ENCODE results near the gene MT2A. TPM values are rescaled to one million over a fixed set of nuclear protein-coding genes. Genes with fewer than 3 reads are reported as not detected.

The MT2A gene
- total and polyA plus RNA-seq, 10 donors: 25.3 to 176 (median 60.5) TPM

DNA sequence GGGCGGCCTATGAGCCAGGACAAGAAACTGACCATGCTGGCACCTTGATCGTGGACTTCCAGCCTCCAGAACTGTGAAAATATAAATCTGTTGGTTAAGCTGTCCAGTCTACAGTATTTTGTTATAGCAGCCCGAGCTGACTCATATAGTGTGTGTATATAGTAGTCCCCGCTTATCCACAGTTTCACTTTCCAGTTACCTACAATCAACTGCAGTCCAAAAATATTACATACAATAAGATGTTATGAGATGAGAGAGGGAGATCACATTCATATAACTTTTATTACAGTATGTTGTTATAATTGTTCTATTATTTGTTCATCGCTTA lies 14.1 kb upstream of the MT2A start:
- Histone ChIP-seq H3K4me3 (no peak overlapping the region), H3K36me3 (no peaks in the 10 kb centered on the region), H3K27ac (no peak overlapping the region), H3K4me1 (peaks cover 5 to 9% (median 7%) of the 10 kb centered on the region in 6 donors), H3K9me3 (peaks cover 0 to 6% (median 0%) of the 10 kb centered on the region in 8 donors), H3K27me3 (replicated peaks in 1 of 7) (peaks cover 0 to 24% (median 14%) of the 10 kb centered on the region in 7 donors)
- 79 to 98% (median 91%) methylated on average over 5 of the region's 5 CpGs for WGBS, 5 donors
- no peak for DNase-seq
- intact Hi-C loops (cut with DNase I; ENCODE audit: low total_unique reads): no loop called here
- TF ChIP-seq POLR2A (IDR thresholded peaks at IDR 0.05) (no peak), POLR2AphosphoS5 (IDR thresholded peaks at IDR 0.05) (no peak)
- TF ChIP-seq, protein P1, sequence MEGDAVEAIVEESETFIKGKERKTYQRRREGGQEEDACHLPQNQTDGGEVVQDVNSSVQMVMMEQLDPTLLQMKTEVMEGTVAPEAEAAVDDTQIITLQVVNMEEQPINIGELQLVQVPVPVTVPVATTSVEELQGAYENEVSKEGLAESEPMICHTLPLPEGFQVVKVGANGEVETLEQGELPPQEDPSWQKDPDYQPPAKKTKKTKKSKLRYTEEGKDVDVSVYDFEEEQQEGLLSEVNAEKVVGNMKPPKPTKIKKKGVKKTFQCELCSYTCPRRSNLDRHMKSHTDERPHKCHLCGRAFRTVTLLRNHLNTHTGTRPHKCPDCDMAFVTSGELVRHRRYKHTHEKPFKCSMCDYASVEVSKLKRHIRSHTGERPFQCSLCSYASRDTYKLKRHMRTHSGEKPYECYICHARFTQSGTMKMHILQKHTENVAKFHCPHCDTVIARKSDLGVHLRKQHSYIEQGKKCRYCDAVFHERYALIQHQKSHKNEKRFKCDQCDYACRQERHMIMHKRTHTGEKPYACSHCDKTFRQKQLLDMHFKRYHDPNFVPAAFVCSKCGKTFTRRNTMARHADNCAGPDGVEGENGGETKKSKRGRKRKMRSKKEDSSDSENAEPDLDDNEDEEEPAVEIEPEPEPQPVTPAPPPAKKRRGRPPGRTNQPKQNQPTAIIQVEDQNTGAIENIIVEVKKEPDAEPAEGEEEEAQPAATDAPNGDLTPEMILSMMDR (IDR thresholded peaks at IDR 0.05 in 8 of 11, conservative IDR thresholded peaks at IDR 0.05 in 3 of 11): no peak

DNA sequence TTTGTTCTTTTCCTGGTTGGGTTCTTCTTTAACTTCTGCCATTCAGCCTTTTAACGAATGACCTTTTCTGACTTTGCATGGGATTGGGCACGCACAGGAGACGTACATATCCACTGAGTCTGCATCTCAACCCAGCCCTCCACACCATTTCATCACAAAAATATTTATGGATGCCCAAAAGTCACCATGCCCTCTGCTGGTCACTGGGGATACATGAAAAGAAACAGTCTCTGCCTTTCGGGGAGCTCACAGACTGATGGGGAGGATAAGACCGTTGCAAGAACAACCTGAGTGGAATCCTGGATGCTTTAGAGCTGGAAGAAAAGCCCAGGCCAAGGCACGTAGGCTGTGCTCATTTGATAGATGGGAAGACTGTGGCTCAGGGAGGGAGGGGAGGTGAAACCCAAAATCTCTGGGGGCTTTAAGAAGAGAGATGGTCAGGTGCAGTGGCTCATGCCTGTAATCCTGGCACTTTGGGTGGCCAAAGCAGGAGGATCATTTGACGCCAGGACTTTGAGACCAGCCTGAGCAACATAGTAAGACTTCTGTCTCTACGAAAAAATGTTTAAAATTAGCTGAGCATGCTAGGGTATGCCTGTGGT lies 7.9 kb upstream of the MT2A start:
- peaks cover 0 to 15% (median 0%) of the 10 kb centered on the region in 7 donors for H3K27me3 ChIP-seq (replicated peaks in 1 of 7)
- H3K36me3 ChIP-seq: no peaks in the 10 kb centered on the region
- TF ChIP-seq POLR2AphosphoS5 (IDR thresholded peaks at IDR 0.05): no peak
- TF ChIP-seq POLR2A (IDR thresholded peaks at IDR 0.05): no peak
- TF ChIP-seq, protein P1 (IDR thresholded peaks at IDR 0.05 in 8 of 11, conservative IDR thresholded peaks at IDR 0.05 in 3 of 11): peak; percentile 5 to 66 (median 60)
- no peaks in the 10 kb centered on the region for H3K9me3 ChIP-seq
- intact Hi-C loops (cut with DNase I; ENCODE audit: low total_unique reads): loop anchor here (10.0 kb wide), 2 partner anchors 84 to 86 kb away; partner anchors contain the start of gene MT1X
- H3K4me3 ChIP-seq: no peak overlapping the region
- no peak overlapping the region for H3K27ac ChIP-seq
- 28 to 38% (median 35%) methylated on average over 8 of the region's 8 CpGs for WGBS, 5 donors
- no peak for DNase-seq
- H3K4me1 ChIP-seq: peaks cover 0 to 9% (median 0%) of the 10 kb centered on the region in 6 donors

DNA sequence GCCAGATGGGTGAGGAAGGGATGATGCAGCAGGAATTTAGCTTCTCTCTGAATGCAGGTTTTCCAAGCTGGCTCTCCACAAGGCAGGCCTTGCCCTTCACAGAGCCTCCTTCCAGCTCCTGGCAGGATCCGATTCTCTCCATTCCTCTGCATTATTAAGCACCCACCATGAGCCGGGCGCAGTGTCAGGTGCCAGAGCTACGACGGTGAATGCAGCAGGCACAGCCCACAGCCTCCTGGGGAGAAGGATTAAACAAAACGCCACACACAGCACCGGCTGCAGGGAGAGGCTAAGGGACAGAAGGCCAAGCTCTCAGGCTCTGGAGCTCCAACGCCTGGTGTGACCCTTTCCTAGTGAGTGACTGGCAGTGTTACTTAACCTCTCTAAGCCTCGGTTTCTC lies 7.1 kb upstream of the MT2A start:
- no peak overlapping the region for H3K27ac ChIP-seq
- TF ChIP-seq, protein P1 (IDR thresholded peaks at IDR 0.05 in 8 of 11, conservative IDR thresholded peaks at IDR 0.05 in 3 of 11): no peak
- no peak for TF ChIP-seq POLR2A (IDR thresholded peaks at IDR 0.05)
- WGBS, 5 donors: 71 to 82% (median 71%) methylated on average over 9 of the region's 9 CpGs

DNA sequence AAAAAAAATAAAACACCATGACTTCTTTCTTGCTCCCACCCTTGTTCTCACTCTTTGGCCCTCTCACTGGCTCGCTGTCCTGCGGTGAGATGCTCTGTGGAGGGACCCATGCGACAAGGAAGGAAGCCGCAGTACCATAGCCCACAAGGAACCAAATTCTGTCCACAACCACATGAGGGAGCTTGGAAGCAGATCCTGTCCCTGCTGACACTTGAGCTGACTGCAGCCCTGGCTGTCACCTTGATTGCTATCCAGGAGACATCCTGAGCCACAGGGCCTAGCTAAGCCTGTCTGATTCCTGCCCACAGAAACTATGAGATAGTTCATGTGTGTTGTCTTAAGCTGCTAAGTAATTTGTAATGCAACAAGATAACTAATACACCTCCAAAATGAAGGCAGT lies 4.8 kb upstream of the MT2A start:
- Histone ChIP-seq H3K27ac (no peak overlapping the region), H3K4me3 (no peak overlapping the region), H3K4me1 (peaks cover 8 to 39% (median 19%) of the 10 kb centered on the region in 6 donors), H3K27me3 (replicated peaks in 1 of 7) (peaks cover 0 to 15% (median 0%) of the 10 kb centered on the region in 7 donors), H3K36me3 (no peaks in the 10 kb centered on the region), H3K9me3 (no peaks in the 10 kb centered on the region)
- DNase-seq: no peak
- intact Hi-C loops (cut with DNase I; ENCODE audit: low total_unique reads): loop anchor here (10.0 kb wide), 2 partner anchors 81 to 89 kb away; partner anchors contain the start of gene MT1X
- TF ChIP-seq POLR2AphosphoS5 (IDR thresholded peaks at IDR 0.05): peak in 2 of 3 donors; percentile 29 to 35
- TF ChIP-seq POLR2A (IDR thresholded peaks at IDR 0.05): no peak
- TF ChIP-seq, protein P1 (IDR thresholded peaks at IDR 0.05 in 8 of 11, conservative IDR thresholded peaks at IDR 0.05 in 3 of 11): peak in 10 of 11 experiments; percentile 15 to 60 (median 50)
- WGBS, 5 donors: 21 to 37% (median 25%) methylated on average over 4 of the region's 4 CpGs

More for the DNA sequence above, 7.1 kb upstream of the MT2A start:
- intact Hi-C loops (cut with DNase I; ENCODE audit: low total_unique reads): loop anchor here (10.0 kb wide), 2 partner anchors 83 to 87 kb away; partner anchors contain the start of gene MT1X
- Histone ChIP-seq H3K9me3 (no peaks in the 10 kb centered on the region), H3K4me3 (no peak overlapping the region), H3K27me3 (replicated peaks in 1 of 7) (peaks cover 0 to 15% (median 0%) of the 10 kb centered on the region in 7 donors), H3K4me1 (peaks cover 0 to 16% (median 2%) of the 10 kb centered on the region in 6 donors), H3K36me3 (no peaks in the 10 kb centered on the region)
- no peak for DNase-seq
